ES-I3 (cell line): Measurements from ENCODE around the gene CBFA2T2.
"Not testable (repeated sequence)": the region's sequence is repeated elsewhere in the genome, so short reads cannot be mapped to it uniquely, and the experiment has no call there.

ENCODE experiments used
- H3K36me3 ChIP-seq: 2 replicates; pipeline ENCODE4 v1.6.1; 2013; ENCODE audit warnings: mild to moderate bottlenecking, low read length, control low read depth, moderate library complexity; ENCODE audit not compliant: insufficient read depth
- H3K4me1 ChIP-seq: 2 replicates; pipeline ENCODE4 v1.6.1; 2013; ENCODE audit warnings: mild to moderate bottlenecking, control low read depth, low read length; ENCODE audit not compliant: insufficient read depth
- H3K9ac ChIP-seq: 2 replicates; pipeline ENCODE4 v1.6.1; 2013; ENCODE audit warnings: low read depth, mild to moderate bottlenecking, low read length, moderate library complexity
- H3K9me3 ChIP-seq: 2 replicates; pipeline ENCODE4 v1.6.1; 2013; ENCODE audit warnings: mild to moderate bottlenecking, low read length, moderate library complexity; ENCODE audit not compliant: control insufficient read depth, insufficient read depth

The CBFA2T2 gene

DNA sequence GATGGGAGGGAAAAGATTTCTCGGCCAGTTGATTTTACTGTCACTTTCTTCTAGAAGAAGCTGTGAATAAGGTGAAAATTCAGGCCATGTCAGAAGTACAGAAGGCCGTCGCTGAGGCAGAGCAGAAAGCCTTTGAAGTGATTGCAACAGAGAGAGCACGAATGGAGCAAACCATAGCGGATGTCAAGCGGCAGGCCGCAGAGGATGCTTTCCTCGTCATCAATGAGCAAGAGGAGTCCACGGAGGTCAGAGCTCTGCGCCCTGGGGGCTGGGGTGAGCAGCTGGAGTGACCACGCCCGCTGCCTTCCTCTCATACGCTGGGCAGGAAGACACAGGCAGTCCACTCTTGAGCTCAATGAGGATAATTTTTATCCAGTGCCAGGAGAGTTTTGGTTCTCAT is 150.4 kb downstream of the CBFA2T2 start:
- Histone ChIP-seq H3K4me1 (no peaks in the 10 kb centered on the region), H3K9ac (no peak overlapping the region), H3K36me3 (peaks cover 6% of the 10 kb centered on the region), H3K9me3 (no peaks in the 10 kb centered on the region)

DNA sequence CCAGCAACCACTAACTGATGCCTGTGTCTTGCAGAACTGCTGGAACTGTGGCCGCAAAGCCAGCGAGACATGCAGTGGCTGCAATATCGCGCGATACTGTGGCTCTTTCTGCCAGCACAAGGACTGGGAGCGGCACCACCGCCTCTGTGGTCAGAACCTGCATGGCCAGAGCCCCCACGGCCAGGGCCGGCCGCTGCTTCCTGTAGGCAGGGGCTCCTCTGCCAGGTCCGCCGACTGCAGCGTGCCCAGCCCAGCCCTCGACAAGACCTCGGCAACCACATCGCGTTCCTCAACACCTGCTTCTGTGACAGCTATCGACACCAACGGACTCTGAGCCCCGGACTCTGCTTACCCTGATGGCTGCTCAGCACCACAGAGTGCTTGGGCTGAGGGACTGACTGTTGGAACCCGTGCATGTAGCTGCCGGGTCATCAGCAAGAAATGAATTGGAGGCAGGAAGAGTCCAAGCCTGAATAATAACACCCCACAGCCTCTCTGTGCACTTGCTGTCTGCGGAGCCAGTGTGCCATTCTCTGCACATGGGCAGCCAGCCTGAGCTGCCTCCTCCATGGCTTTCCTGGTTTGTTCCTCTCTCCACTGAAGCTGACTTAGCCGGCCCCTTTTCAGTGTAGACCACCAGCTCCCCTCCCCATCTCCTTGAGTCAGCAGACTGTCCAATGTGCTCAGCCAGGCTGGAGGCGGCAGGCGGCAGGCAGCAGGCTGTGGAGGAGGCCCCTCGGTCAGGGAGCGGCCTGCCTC is 154.6 kb downstream of the CBFA2T2 start:
- Histone ChIP-seq H3K36me3 (peaks cover 3% of the 10 kb centered on the region; the same call in 1 of the 2 replicates), H3K9ac (no peak overlapping the region), H3K9me3 (no peaks in the 10 kb centered on the region), H3K4me1 (peaks cover 4% of the 10 kb centered on the region; the same call in 1 of the 2 replicates)

DNA sequence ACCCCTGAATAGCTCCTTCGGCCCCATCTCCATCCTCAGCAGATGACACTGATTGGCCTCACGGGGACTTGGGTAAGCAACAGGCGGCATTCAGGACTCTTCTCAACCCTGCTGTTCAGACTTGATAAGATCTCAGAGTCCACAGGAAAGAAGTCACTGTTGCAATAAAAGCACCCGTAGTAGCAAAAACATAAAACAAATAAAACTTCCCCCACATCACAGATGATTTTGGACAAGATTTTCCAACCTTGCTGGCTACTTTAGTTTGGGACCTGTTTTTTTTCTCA is 155.1 kb downstream of the CBFA2T2 start:
- Histone ChIP-seq H3K4me1 (peaks cover 4% of the 10 kb centered on the region; the same call in 1 of the 2 replicates), H3K36me3 (no peaks in the 10 kb centered on the region; the same call in 1 of the 2 replicates), H3K9ac (no peak overlapping the region), H3K9me3 (no peaks in the 10 kb centered on the region)

DNA sequence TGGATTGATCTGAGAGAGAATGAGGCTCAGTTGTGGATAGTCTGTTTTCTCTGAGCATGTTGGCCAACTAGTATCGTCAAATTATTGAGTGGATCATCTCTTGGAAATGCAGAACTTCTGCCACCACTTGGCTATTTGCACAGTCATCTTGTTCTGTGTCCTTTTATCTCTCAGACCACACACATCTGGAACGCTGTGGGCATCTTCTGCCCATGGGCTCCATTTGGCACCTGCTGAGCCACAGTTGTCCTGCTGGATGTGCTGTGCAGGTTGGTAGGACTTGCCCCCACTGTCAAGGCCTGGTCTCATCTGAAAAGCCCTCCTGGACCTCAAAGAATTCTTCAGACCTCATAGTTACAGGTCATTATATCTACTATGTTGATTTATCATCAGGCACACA is 155.5 kb downstream of the CBFA2T2 start:
- peaks cover 4% of the 10 kb centered on the region; the same call in 1 of the 2 replicates for H3K4me1 ChIP-seq
- no peaks in the 10 kb centered on the region for H3K9me3 ChIP-seq
- H3K36me3 ChIP-seq, result no peaks in the 10 kb centered on the region

DNA sequence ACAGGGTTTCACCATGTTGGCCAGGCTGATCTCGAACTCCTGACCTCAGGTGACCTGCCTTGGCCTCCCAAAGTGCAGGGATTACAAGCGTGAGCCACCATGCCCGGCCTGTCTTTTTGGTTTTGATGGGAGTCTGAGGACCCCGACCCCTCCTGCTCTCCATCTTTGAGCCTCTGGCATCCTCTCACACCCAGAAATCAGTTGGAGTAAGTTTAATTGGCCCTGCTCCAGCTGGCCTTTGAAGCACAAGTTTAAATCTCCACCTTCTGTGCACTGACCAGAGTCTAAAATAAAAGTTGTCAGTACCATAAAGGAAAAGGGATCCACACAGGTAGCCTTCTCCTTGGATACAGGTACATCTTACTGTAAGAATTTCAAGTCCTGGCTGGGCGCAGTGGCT is 156.3 kb downstream of the CBFA2T2 start:
- Histone ChIP-seq H3K4me1 (peaks cover 4% of the 10 kb centered on the region; the same call in 1 of the 2 replicates), H3K36me3 (no peaks in the 10 kb centered on the region), H3K9ac (no peak overlapping the region), H3K9me3 (no peaks in the 10 kb centered on the region)

More for the DNA sequence above, 155.5 kb downstream of the CBFA2T2 start:
- H3K9ac ChIP-seq, result no peak overlapping the region

DNA sequence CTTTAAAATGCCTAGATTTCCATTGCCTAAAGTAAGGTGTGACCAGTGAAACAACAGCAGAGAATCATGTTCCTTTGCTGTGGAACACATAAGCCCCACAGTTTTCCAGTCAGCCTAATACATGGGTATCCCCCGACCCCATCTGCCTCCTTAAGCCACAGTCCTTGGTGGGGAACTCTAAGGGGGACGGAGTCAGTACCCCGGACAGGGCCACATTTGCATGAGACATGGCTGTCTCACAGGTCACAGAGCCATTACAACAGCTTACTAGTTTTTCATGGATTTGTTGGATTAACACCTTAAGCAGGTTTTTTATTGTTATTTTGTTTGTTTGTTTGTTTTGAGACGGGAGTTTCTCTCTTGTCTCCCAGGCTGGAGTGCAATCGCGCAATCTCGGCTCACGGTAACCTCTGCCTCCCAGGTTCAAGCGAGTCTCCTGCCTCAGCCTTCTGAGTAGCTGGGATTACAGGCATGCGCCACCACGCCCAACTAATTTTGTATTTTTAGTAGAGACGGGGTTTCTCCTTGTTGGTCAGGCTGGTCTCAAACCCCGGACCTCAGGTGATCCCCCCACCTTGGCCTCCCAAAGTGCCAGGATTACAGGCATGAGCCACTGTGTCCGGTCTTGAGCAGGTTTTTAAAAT is 157.2 kb downstream of the CBFA2T2 start:
- H3K9me3 ChIP-seq, H3K9ac ChIP-seq, H3K4me1 ChIP-seq, H3K36me3 ChIP-seq: not testable (repeated sequence)

DNA sequence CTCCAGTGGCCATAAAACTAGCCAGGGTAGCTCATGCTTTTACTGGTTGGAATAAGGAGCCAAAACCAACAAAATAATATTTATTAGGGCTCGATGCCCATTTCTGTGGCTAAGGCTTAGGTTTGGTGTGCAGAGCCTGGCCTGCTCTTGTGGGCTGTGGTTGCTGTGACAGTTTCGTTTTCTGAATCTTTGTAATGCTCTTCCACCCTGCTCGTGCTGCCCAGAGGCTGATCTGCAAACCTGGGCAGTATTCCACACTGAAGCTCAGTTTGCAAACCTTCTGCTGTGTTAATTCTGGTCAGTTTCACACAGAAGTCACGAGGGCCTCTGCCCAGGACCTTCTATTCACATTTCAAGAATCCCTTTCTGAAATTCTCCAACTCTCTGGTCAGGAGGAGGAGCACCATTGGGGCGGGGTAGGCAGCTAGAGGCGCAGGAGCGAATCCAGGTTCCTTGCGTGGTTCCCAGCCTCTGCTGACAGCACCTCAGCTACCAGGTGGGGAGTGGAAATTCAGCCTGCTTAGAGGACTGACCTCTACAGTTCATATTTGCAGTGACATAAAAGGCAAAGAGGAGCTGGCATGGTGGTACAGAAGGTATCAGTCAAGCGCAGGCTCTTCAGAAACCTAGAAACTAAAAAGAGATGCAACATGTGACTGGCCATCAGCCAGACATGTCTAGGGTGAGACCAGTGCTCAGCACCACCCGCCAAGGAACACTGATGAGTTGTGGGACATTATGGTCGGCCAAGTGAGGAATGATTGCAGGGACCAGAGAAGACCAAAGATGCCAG is 157.9 kb downstream of the CBFA2T2 start:
- Histone ChIP-seq H3K9me3 (no peaks in the 10 kb centered on the region), H3K4me1 (peaks cover 4% of the 10 kb centered on the region; the same call in 1 of the 2 replicates), H3K36me3 (no peaks in the 10 kb centered on the region), H3K9ac (no peak overlapping the region)

DNA sequence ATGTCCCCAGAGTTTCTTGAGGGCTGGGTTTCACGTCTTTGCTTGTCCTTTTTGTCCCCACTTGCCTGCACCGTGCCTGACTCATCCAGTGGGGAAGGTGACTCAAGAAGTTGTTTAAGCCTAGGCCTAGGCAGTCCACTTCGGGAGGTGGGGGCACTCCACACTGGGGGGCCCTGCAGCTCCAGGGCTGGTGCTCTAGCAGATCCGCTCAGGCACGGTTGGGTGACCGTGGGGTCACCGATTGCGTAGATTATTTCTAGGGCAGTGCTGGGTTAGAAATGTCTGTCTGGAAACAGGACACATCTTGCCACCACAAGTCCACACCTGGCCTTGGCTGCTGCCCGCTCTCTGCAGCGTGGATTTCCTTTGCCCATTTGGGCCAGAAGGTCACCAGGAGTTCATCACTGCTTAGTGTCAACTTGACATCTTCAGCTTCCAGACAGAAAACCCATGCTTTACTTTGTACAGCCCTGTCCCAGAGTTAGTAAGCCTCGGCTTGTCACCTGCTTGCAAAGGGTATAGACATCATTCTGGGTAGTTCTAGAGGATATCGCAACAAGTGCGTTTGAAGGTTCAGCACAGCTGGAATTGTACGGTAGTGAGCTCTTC is 158.6 kb downstream of the CBFA2T2 start:
- Histone ChIP-seq H3K9me3 (no peaks in the 10 kb centered on the region), H3K36me3 (no peaks in the 10 kb centered on the region), H3K4me1 (peaks cover 6% of the 10 kb centered on the region), H3K9ac (no peak overlapping the region)

DNA sequence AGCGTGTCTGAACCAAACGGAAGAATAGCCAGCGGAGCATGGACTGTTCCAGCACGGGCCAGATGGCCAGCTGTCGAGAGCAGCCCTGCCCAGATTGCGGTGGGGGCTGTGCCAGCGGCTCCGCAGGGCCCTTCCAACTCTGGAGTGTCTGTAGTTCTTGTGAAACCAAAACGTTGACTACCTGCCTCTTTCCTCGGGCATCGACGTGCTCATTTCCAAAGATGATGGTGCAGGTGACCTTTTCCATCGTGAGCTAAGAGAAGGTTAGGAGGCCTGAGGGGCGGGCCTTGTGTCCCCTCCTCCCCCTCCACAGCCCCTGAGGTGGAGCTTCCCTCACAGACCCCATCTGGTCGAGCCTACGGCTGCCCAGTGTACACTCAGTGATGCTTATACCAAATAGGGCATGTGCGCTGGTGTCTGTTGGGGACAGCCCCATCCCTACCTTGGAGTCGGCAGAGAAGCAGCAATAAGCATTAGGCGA is 159.3 kb downstream of the CBFA2T2 start:
- Histone ChIP-seq H3K9me3 (no peaks in the 10 kb centered on the region), H3K36me3 (no peaks in the 10 kb centered on the region), H3K9ac (no peak overlapping the region), H3K4me1 (peaks cover 11% of the 10 kb centered on the region)

DNA sequence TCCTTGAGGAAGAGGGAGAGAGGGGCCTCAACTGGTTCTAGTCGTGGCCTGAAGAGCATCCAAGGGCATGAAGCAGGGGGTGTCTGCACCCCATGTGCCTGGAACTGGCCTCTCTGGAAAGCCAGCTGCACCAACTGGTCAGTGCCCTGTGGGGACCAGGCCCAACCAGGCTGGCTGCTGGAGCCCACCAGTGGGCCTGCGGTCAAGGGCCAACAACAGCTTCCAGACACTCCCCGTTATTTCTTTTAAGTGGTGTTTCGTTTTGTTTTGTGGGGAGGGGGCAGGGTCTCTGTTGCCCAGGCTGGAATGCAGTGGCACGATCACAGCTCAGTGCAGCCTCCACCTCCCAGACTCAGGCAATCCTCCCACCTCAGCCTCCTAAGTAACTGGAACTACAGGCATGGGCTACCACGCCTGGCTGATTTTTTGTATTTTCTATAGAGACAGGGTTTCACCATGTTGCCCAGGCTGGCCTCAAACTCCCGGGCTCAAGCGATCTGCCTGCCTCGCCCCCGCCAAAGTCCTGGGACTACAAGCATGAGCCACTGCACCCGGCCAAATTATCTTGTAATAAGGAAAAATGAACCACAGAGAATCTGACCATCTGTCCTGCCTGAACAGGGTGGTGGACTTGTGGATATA is 160.3 kb downstream of the CBFA2T2 start:
- Histone ChIP-seq H3K4me1 (peaks cover 11% of the 10 kb centered on the region), H3K9ac (no peak overlapping the region)

DNA sequence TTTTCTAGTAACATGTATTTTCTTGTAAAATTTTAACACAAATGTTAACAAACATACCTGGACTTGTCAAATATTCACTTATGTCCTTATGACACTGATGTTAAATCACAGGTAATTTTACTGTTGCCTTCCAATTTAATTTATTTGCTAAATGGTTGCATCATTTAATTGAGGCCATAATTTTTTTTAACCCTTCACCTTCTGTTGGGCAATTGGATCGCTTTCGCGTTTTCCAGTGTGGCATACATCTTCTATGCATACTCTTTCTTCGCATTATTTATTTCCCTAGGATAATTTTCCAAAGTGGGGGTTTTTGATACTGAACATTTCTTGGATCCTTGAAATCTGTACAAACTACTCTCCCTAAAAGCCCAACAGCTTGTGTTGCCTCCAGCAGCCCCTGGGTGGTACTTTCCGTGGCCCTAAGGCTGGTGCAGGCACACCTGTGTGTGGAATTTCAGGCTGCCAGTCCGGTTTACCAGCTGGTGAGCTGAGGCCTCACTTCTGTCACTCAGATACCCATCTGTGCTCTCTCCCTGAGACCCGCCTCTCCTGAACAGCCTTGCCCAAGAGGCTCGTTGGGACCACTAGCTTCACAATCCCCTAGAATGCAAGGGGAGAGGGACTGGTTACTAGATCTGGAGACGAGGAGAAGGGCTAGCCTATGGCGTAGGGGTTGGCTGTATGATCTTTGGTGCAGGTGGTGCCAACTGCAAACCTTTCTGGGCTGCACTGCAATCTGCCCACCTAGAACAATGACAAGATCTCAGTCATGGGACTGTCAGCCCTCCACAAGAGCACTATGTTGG is 161.1 kb downstream of the CBFA2T2 start:
- Histone ChIP-seq H3K36me3 (no peaks in the 10 kb centered on the region), H3K9ac (no peak overlapping the region), H3K4me1 (peaks cover 11% of the 10 kb centered on the region), H3K9me3 (no peaks in the 10 kb centered on the region)

More for the DNA sequence above, 160.3 kb downstream of the CBFA2T2 start:
- H3K36me3 ChIP-seq, result no peaks in the 10 kb centered on the region
- H3K9me3 ChIP-seq, result no peaks in the 10 kb centered on the region

DNA sequence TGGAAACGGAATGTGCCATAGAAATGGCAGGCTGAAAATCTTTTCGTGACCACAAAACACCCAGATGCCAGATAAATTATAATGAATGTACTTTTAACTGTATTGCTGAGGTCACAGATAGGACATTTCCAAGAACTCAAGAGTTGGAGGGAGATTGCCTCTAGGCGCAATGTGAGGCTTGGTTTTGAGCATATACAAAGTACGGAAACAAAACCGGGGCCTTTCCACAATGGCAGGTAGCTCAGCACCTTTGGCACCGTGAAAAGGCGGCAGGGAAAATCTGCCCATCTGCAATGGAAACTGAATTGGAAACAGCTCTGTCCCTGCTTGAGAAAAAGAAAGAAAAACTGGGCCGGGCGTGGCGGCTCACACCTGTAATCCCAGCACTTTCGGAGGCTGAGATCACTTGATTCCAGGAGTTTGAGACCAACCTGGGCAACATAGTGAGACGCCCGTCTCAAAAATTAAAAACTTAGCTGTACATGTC is 161.7 kb downstream of the CBFA2T2 start:
- Histone ChIP-seq H3K9ac (no peak overlapping the region), H3K36me3 (0 out of 2 replicates have a peak, but pooled peaks cover under 1% of the 10 kb centered on the region), H3K4me1 (peaks cover 11% of the 10 kb centered on the region), H3K9me3 (no peaks in the 10 kb centered on the region)

DNA sequence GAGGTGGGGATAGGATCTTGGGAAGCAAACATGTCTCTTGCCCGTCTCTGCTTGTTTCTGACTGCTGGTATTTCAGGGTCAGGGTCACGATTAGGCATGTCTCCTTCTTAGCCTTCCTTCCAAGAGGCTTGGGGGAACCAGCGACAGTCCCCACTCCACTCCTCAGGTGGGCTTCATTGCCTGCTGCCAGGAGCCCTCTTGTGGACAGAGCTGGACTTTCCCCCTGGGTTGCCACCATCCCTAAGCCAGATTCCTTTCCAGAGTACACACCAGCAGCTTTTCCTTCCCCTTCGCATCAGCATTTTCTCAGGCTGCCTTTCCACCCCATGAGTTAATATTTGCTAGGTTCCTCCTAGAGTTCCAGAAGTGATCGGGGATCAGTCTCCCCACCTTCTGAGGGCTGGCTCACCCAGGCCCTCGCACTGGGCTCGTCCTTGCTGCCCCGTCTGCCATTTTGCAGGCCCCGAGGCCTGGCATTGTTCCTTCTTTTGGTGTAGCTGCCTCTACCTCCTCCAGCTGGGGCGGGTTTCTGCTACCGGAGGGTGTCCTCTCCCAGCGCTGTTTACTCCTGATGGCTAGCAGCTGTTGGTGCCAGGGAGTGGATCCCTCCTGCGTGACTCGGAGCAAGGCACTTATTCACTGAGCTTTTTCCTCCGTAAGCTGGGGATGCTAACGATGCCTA is 163.5 kb downstream of the CBFA2T2 start:
- 0 out of 2 replicates have a peak, but pooled peaks cover 3% of the 10 kb centered on the region for H3K36me3 ChIP-seq
- H3K9me3 ChIP-seq, result no peaks in the 10 kb centered on the region
- H3K4me1 ChIP-seq, result peaks cover 8% of the 10 kb centered on the region
- H3K9ac ChIP-seq, result no peak overlapping the region
